SK-N-MC (cell line): ENCODE data around the gene AGBL1.

Source experiments
- EZH2 ChIP-seq: fragments of 200-600 bp; sonication (generic); IDR thresholded peaks from one replicate; pipeline ENCODE4 v1.6.1; 2017; ENCODE audit warnings: antibody characterized with exemption
- POLR2AphosphoS5 ChIP-seq: IDR thresholded peaks from 2 replicates; pipeline ENCODE4 v1.6.1; 2012; ENCODE audit warnings: mild to moderate bottlenecking, low read depth, low read length, borderline replicate concordance

GRCh38 chr15:86488046-86488445 is 408.4 kb downstream of the AGBL1 start:
- TF ChIP-seq POLR2AphosphoS5: no peak
- no peak for TF ChIP-seq EZH2
